Non-pigmented ciliary epithelial cell (primary cell): Measurements from ENCODE around the gene SLC35G2.
A peak's percentile ranks its signal among the peaks of the same experiment; 100 is the strongest.
"Not testable (repeated sequence)": the region's sequence is repeated elsewhere in the genome, so short reads cannot be mapped to it uniquely, and the experiment has no call there.

Source experiments
- DNase-seq: peaks from one replicate; pipeline ENCODE4 v3.0.0-alpha.2; 2010; ENCODE audit warnings: low read depth

SLC35G2 gene

GRCh38 chr3:136835089-136835812 lies 16.3 kb downstream of the SLC35G2 start:
- DNase-seq = no peak

GRCh38 chr3:136835813-136836510 lies 17.0 kb downstream of the SLC35G2 start:
- no peak for DNase-seq

GRCh38 chr3:136836511-136837156 lies 17.7 kb downstream of the SLC35G2 start:
- DNase-seq = no peak

- DNase-seq = no peak
These were observed 20.0 kb downstream of the SLC35G2 start for GRCh38 chr3:136838641-136839555.

GRCh38 chr3:136839556-136839931 lies 20.6 kb downstream of the SLC35G2 start:
- DNase-seq = no peak

- no peak for DNase-seq
These were observed 21.3 kb downstream of the SLC35G2 start for GRCh38 chr3:136840252-136840651.

GRCh38 chr3:136842294-136842693 lies 23.4 kb downstream of the SLC35G2 start:
- DNase-seq = no peak

- no peak for DNase-seq
These were observed 25.8 kb downstream of the SLC35G2 start for GRCh38 chr3:136844724-136845123.

GRCh38 chr3:136852180-136852579 lies 33.3 kb downstream of the SLC35G2 start:
- DNase-seq = no peak

- DNase-seq = no peak
These were observed 37.7 kb downstream of the SLC35G2 start for GRCh38 chr3:136856665-136857064.

GRCh38 chr3:136858381-136858780 lies 39.5 kb downstream of the SLC35G2 start:
- DNase-seq = no peak

- no peak for DNase-seq
These were observed 41.6 kb downstream of the SLC35G2 start for GRCh38 chr3:136860541-136860940.

GRCh38 chr3:136861890-136862616 lies 43.1 kb downstream of the SLC35G2 start, which contains the start of gene NCK1:
Gene NCK1 (plus strand): TSS chr3:136862208. CDS start chr3:136928002, 65,794 bp downstream.
- DNase-seq = peak; percentile 92

GRCh38 chr3:136862617-136863322 lies 43.8 kb downstream of the SLC35G2 start:
- DNase-seq = no peak

- DNase-seq = no peak
These were observed 50.4 kb downstream of the SLC35G2 start for GRCh38 chr3:136869282-136869681.

GRCh38 chr3:136872258-136872657 lies 53.3 kb downstream of the SLC35G2 start:
- not testable (repeated sequence) for DNase-seq

GRCh38 chr3:136879510-136879909 lies 60.6 kb downstream of the SLC35G2 start:
- not testable (repeated sequence) for DNase-seq

- no peak for DNase-seq
These were observed 63.6 kb downstream of the SLC35G2 start for GRCh38 chr3:136882571-136882970.

- no peak for DNase-seq
These were observed 65.2 kb downstream of the SLC35G2 start for GRCh38 chr3:136883967-136884720.
